HepG2 (cell line): ENCODE results near the gene PRKCE. TPM values are rescaled to one million over a fixed set of nuclear protein-coding genes. Genes with fewer than 3 reads are reported as not detected.

Experiments used
- ATAC-seq: fragments of 200-7000 bp; cut with Tn5 transposase; 3 replicates; pipeline ENCODE4 v1.9.1; 2020; ENCODE audit warnings: mild to moderate bottlenecking, moderate library complexity
- Bru-seq: library from RNA; stranded (reverse); fragments of 400-500 nt; gene quantifications from one replicate; lab custom pipeline; 2021; lab: Mats Ljungman, UMichigan
- BruChase-seq, 2 experiments: library from RNA; stranded (reverse); fragments of 400-500 nt; gene quantifications; one replicate each; lab custom pipeline; 2021; lab: Mats Ljungman, UMichigan
- BruUV-seq: library from RNA; stranded (reverse); fragments of 400-500 nt; replicated peaks from 2 replicates; lab custom pipeline; 2021; lab: Mats Ljungman, UMichigan
- CTCF ChIA-PET: fragments of 300-600 bp; formaldehyde crosslinking; extraction: SDS; loops from one replicate; lab custom pipeline; 2021; ENCODE audit warnings: low total read pairs, inconsistent platforms, low intra/inter-chr PET ratio; lab: Yijun Ruan, JAX
- POLR2A ChIA-PET: fragments of 350-600 bp; sonication (Branson Sonifier 250); formaldehyde crosslinking; loops from one replicate; lab custom pipeline; 2020; ENCODE audit warnings: antibody characterized with exemption, inconsistent platforms; lab: Yijun Ruan, JAX
- DNase-seq: peaks from one replicate; pipeline ENCODE4 v3.0.0-alpha.2; 2015; ENCODE audit warnings: low spot score
- FAIRE-seq: peaks from 3 replicates; lab custom pipeline; 2011; peaks lifted over from hg19 to GRCh38; lab: Jason Lieb, UNC
- H2AFZ ChIP-seq: one replicate; pipeline ENCODE4 v1.6.1; 2011; ENCODE audit warnings: low read length, inconsistent platforms
- H3K27ac ChIP-seq: fragments of 300-600 bp; 3 replicates; pipeline ENCODE4 v1.8.0; 2011; ENCODE audit warnings: mixed run types, mild to moderate bottlenecking, mixed read lengths, low read length, inconsistent platforms; ENCODE audit not compliant: insufficient read depth; ENCODE audit errors: extremely low read length
- H3K27me3 ChIP-seq, 2 experiments: fragments of 200-600 bp in 1 of 2; 2 replicates in 1 of 2; 3 replicates in 1 of 2; pipeline versions ENCODE4 v1.6.0 to v1.8.0; 2011; ENCODE audit warnings: low read length in 2 of 2, mild to moderate bottlenecking in 2 of 2, moderate library complexity in 2 of 2, inconsistent platforms in 1 of 2; ENCODE audit not compliant: insufficient read depth in 2 of 2, control insufficient read depth in 1 of 2
- H3K36me3 ChIP-seq, 2 experiments: fragments of 200-600 bp in 1 of 2; replicated peaks in 1 of 2; 2 replicates in 1 of 2; 3 replicates in 1 of 2; pipeline versions ENCODE4 v1.5.1 to v1.8.0; 2011; ENCODE audit warnings: low read length in 2 of 2, inconsistent platforms in 1 of 2; ENCODE audit not compliant: insufficient read depth in 2 of 2, control insufficient read depth in 1 of 2
- H3K4me1 ChIP-seq: 2 replicates; pipeline ENCODE4 v1.5.1; 2012; ENCODE audit warnings: low read length, inconsistent platforms; ENCODE audit not compliant: insufficient read depth
- H3K4me2 ChIP-seq: 2 replicates; pipeline ENCODE4 v1.6.0; 2011; ENCODE audit warnings: low read depth, low read length, inconsistent platforms
- H3K4me3 ChIP-seq, 3 experiments: fragments of 200-600 bp in 1 of 3; sonication (generic), shearing (Covaris generic) in 1 of 3; replicated peaks in 1 of 3; 2 replicates each; pipeline ENCODE4 v1.5.1; 2011 to 2016; ENCODE audit warnings: low read length in 3 of 3, inconsistent platforms in 2 of 3, low read depth in 2 of 3, mild to moderate bottlenecking in 2 of 3, control low read depth in 1 of 3, mixed read lengths in 1 of 3; ENCODE audit not compliant: insufficient read depth in 1 of 3
- H3K79me2 ChIP-seq: one replicate; pipeline ENCODE4 v1.6.1; 2011; ENCODE audit warnings: low read length, inconsistent platforms; ENCODE audit not compliant: insufficient read depth
- H3K9ac ChIP-seq: 2 replicates; pipeline ENCODE4 v1.6.0; 2011; ENCODE audit warnings: mild to moderate bottlenecking, low read depth, low read length, inconsistent platforms; ENCODE audit not compliant: insufficient read depth
- H3K9me3 ChIP-seq: 2 replicates; pipeline ENCODE4 v1.5.1; 2012; ENCODE audit warnings: mild to moderate bottlenecking, low read length
- H4K20me1 ChIP-seq: 2 replicates; pipeline ENCODE4 v1.6.0; 2011; ENCODE audit warnings: inconsistent platforms, mild to moderate bottlenecking, low read length, moderate library complexity; ENCODE audit not compliant: insufficient read depth
- DR1 ChIP-seq: sonication (generic); formaldehyde crosslinking; IDR thresholded peaks from 2 replicates; pipeline ENCODE4 v1.8.0; 2021; ENCODE audit warnings: mild to moderate bottlenecking, missing genetic modification reagents, inconsistent platforms
- KDM2A ChIP-seq: sonication (generic); formaldehyde crosslinking; IDR thresholded peaks from 2 replicates; pipeline ENCODE4 v1.4.0; 2020; ENCODE audit warnings: low read depth, missing genetic modification reagents, borderline replicate concordance
- MEIS1 ChIP-seq: sonication (generic); formaldehyde crosslinking; IDR thresholded peaks from 2 replicates; pipeline ENCODE4 v1.9.0; 2021; ENCODE audit warnings: mild to moderate bottlenecking, missing genetic modification reagents, moderate library complexity, borderline replicate concordance
- POGK ChIP-seq: sonication (generic); formaldehyde crosslinking; conservative IDR thresholded peaks from 2 replicates; pipeline ENCODE4 v1.8.0; 2022; ENCODE audit warnings: mild to moderate bottlenecking, moderate library complexity, missing genetic modification reagents
- RBFOX2 ChIP-seq: fragments of 200-400 bp; formaldehyde crosslinking; IDR thresholded peaks from 2 replicates; pipeline ENCODE4 v1.6.1; 2017; ENCODE audit warnings: low read depth, mild to moderate bottlenecking, low read length
- RFX5 ChIP-seq: IDR thresholded peaks from 2 replicates; pipeline ENCODE4 v1.6.1; 2011; ENCODE audit warnings: low read depth, low read length, improper control_type of control experiment
- SALL2 ChIP-seq: sonication (generic); formaldehyde crosslinking; IDR thresholded peaks from 2 replicates; pipeline ENCODE4 v1.8.1; 2023; ENCODE audit warnings: mild to moderate bottlenecking, missing genetic modification reagents, inconsistent platforms
- ZNF281 ChIP-seq: sonication (generic); formaldehyde crosslinking; IDR thresholded peaks from 2 replicates; pipeline ENCODE4 v1.4.0; 2020; ENCODE audit warnings: missing genetic modification reagents, borderline replicate concordance
- ZNF33A ChIP-seq: sonication (generic); formaldehyde crosslinking; IDR thresholded peaks from 2 replicates; pipeline ENCODE4 v1.5.1; 2020; ENCODE audit warnings: missing genetic modification reagents, mild to moderate bottlenecking, moderate library complexity, borderline replicate concordance
- ZNF776 ChIP-seq: sonication (generic); formaldehyde crosslinking; IDR thresholded peaks from 2 replicates; pipeline ENCODE4 v1.4.0; 2020; ENCODE audit warnings: mild to moderate bottlenecking, missing genetic modification reagents
- WGBS: methylation state at CpG from one replicate; pipeline ENCODE4 v1.1.6; 2017; ENCODE audit warnings: low lambda C conversion rate; 5-methylcytosine and 5-hydroxymethylcytosine counted together
- in situ Hi-C: cut with HindIII; loops from 2 replicates; pipeline ENCODE4 v1.10.0; 2017; ENCODE audit warnings: low pct_unique_long_range_greater_than_20kb; ENCODE audit not compliant: extremely low pct_ligation_motif_present
- intact Hi-C: fragments of 100-400 bp; cut with micrococcal nuclease; formaldehyde crosslinking; loops from one replicate; pipeline ENCODE4 v1.10.0; 2022; ENCODE audit not compliant: unreplicated experiment
- long read RNA-seq, 2 experiments: library from RNA in 1 of 2; library from polyadenylated mRNA in 1 of 2; stranded (forward) in 1 of 2; unstranded in 1 of 2; transcript quantifications; one replicate each; pipeline ENCODE4 v2.0.0, GENCODE V29; 2019 to 2022
- polyA minus RNA-seq, 3 experiments: library from RNA; depleted of rRNA, polyadenylated mRNA; stranded (reverse); fragments of >200 nt; gene quantifications; 2 replicates each; pipeline ENCODE4 v1.2.3, GENCODE V29; 2011; ENCODE audit warnings: low replicate concordance in 1 of 3
- polyA plus RNA-seq, 8 experiments: library from polyadenylated mRNA; depleted of rRNA in 3 of 8; stranded (reverse) in 7 of 8; unstranded in 1 of 8; fragments of >200 nt; fragmentation: Illumina TruSeq in 4 of 8; extraction: Trizol in 4 of 8; gene quantifications; 2 replicates each; pipeline versions ENCODE4 v1.2.1 to v1.2.3, GENCODE V29; 2011 to 2016; ENCODE audit warnings: low read depth in 4 of 8, missing spikeins in 1 of 8, mixed read lengths in 1 of 8; ENCODE audit not compliant: insufficient read depth in 1 of 8
- total RNA-seq, 5 experiments: library from RNA; depleted of rRNA; stranded (reverse); fragments of >200 nt; fragmentation: Illumina TruSeq; extraction: Trizol; gene quantifications; 2 replicates each; pipeline ENCODE4 v1.2.3, GENCODE V29; 2016; ENCODE audit warnings: low read depth in 1 of 5
- TF ChIP-seq, protein P1 (sequence below): sonication (generic); formaldehyde crosslinking; IDR thresholded peaks from 2 replicates; pipeline ENCODE4 v1.4.0; 2020; ENCODE audit warnings: mild to moderate bottlenecking, missing genetic modification reagents

The PRKCE gene
- total RNA-seq (2016; rRNA removed; fragmentation: Illumina TruSeq; extraction: Trizol), result 3.9 and 4.0 TPM in 2 replicates
- total RNA-seq (2016; cell fraction: cytosol; rRNA removed; fragmentation: Illumina TruSeq; extraction: Trizol; ENCODE audit: low read depth), result 5.8 and 6.3 TPM in 2 replicates
- total RNA-seq (2016; cell fraction: insoluble cytoplasmic fraction; rRNA removed; fragmentation: Illumina TruSeq; extraction: Trizol), result 2.5 and 3.7 TPM in 2 replicates
- 2.8 and 4.3 TPM in 2 replicates for total RNA-seq (2016; cell fraction: membrane; rRNA removed; fragmentation: Illumina TruSeq; extraction: Trizol)
- total RNA-seq (2016; cell fraction: nucleus; rRNA removed; fragmentation: Illumina TruSeq; extraction: Trizol), result 9.8 and 10.1 TPM in 2 replicates
- 1.0 and 1.6 TPM in 2 replicates for polyA plus RNA-seq (2011; rRNA removed)
- polyA plus RNA-seq (2011; cell fraction: cytosol; rRNA removed), result 0.99 and 1.2 TPM in 2 replicates
- polyA plus RNA-seq (2011; cell fraction: nucleus; rRNA removed), result 2.2 and 2.6 TPM in 2 replicates
- polyA plus RNA-seq (2012), result 0.34 and 0.72 TPM in 2 replicates
- 1.2 and 1.6 TPM in 2 replicates for polyA plus RNA-seq (2016; cell fraction: cytosol; fragmentation: Illumina TruSeq; extraction: Trizol; ENCODE audit: low read depth)
- polyA plus RNA-seq (2016; cell fraction: insoluble cytoplasmic fraction; fragmentation: Illumina TruSeq; extraction: Trizol; ENCODE audit: low read depth), result 2.3 and 2.6 TPM in 2 replicates
- 1.1 and 1.8 TPM in 2 replicates for polyA plus RNA-seq (2016; cell fraction: membrane; fragmentation: Illumina TruSeq; extraction: Trizol; ENCODE audit: low read depth)
- 3.1 and 4.0 TPM in 2 replicates for polyA plus RNA-seq (2016; cell fraction: nucleus; fragmentation: Illumina TruSeq; extraction: Trizol; ENCODE audit: insufficient read depth, low read depth)
- 5.2 and 64.1 TPM in 2 replicates for polyA minus RNA-seq (2011; rRNA and poly(A)+ RNA removed; ENCODE audit: low replicate concordance)
- 3.1 and 3.9 TPM in 2 replicates for polyA minus RNA-seq (2011; cell fraction: cytosol; rRNA and poly(A)+ RNA removed)
- polyA minus RNA-seq (2011; cell fraction: nucleus; rRNA and poly(A)+ RNA removed), result 16.6 and 18.0 TPM in 2 replicates
- percentile 49 among the genes with signal in this experiment for Bru-seq, nascent RNA
- BruChase-seq, experiment 1, labeled RNA remaining after a 6-hour chase, result percentile 48 among the genes with signal in this experiment
- BruChase-seq, experiment 2, labeled RNA remaining after a 2-hour chase, result percentile 49 among the genes with signal in this experiment
- long read RNA-seq, experiment 1, partial matches to known transcripts, result 0 of 2 reads
- long read RNA-seq, experiment 1, other reads (novel, unspliced or antisense), result 2 of 2 reads
- long read RNA-seq, experiment 2, partial matches to known transcripts, result 0 of 4 reads
- long read RNA-seq, experiment 2, other reads (novel, unspliced or antisense), result 4 of 4 reads

DNA sequence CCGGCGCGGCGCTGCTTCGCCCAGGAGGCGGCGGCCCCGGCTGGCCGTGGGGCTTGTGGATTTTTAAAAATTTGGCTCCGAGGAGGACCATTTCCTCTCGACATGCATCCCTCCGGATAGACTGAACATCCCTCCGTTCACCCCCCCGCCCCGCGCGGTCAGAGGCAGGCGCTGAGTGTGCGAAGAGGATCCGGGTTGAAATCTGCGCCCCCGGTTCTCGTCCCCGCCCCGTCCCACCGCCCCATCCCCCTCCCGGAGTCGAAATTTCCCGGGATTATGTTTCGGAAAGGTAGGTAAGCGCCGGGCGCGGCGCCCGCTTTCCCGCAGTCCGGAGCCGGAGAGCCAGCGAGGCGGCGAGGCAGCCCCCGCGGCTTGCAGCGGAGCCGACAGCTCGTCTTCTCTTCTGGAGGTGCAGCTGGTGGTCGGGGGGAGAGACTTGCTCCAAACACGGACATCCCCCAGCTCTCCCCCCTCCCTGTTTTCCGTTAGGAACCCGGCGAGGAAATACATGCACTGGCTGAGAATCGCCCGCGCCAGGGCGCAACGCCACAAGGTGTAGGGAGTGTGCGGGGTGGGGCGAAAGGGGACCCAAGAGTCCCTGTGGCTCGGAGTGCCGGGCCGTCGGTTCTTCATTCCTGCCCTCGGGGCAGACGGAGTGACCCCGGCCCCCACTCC is at the start of gene PRKCE:
Gene PRKCE, plus strand, starts transcription at position 261 of the 675 bp plus-strand sequence.
- WGBS, result 2% methylated on average over 45 of the region's 66 CpGs
- TF ChIP-seq, protein P1, sequence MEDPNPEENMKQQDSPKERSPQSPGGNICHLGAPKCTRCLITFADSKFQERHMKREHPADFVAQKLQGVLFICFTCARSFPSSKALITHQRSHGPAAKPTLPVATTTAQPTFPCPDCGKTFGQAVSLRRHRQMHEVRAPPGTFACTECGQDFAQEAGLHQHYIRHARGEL, result 0 out of 2 replicates have a peak, but pooled peaks have one; percentile 40
- TF ChIP-seq POGK (CRISPR knock-in tag), result 0 out of 2 replicates have a peak, but pooled peaks have one; percentile 32
- 0 out of 2 replicates have a peak, but pooled peaks have one; percentile 6 for TF ChIP-seq DR1 (CRISPR knock-in tag)
- TF ChIP-seq RFX5, result no peak
- no peak for TF ChIP-seq ZNF33A
- peak; percentile 25; the same call in 1 of the 2 replicates for TF ChIP-seq ZNF281 (CRISPR knock-in tag)
- TF ChIP-seq MEIS1, result 0 out of 2 replicates have a peak, but pooled peaks have one; percentile 9
- TF ChIP-seq KDM2A (CRISPR knock-in tag), result 0 out of 2 replicates have a peak, but pooled peaks have one; percentile 33
- TF ChIP-seq ZNF776 (CRISPR knock-in tag), result peak; percentile 54; the same call in 1 of the 2 replicates
- TF ChIP-seq SALL2 (CRISPR knock-in tag), result 0 out of 2 replicates have a peak, but pooled peaks have one; percentile 2
- TF ChIP-seq RBFOX2, result no peak

More for the DNA sequence above, at the start of gene PRKCE:
- peaks cover 0 to 15% of the 10 kb centered on the region in 2 experiments; a peak in 2 of 5 replicates for H3K27me3 ChIP-seq
- peak within 1 kb of the TSS; percentile 94 for H3K4me2 ChIP-seq
- no peaks in the 10 kb centered on the region for H3K36me3 ChIP-seq
- peak within 1 kb of the TSS; percentile 80 to 89 (median 82) for H3K4me3 ChIP-seq
- H3K9me3 ChIP-seq, result no peaks in the 10 kb centered on the region
- peaks cover 42% of the 10 kb centered on the region for H3K4me1 ChIP-seq
- peak within 1 kb of the TSS; percentile 57 for H3K27ac ChIP-seq
- peak within 1 kb of the TSS; percentile 50 for H3K9ac ChIP-seq
- H4K20me1 ChIP-seq, result no peaks in the 10 kb centered on the region
- ATAC-seq, result peak; percentile 28
- no peak within 1 kb of the TSS for H2AFZ ChIP-seq
- no peak for DNase-seq
- FAIRE-seq, result no peak
- H3K79me2 ChIP-seq, result no peaks in the 10 kb centered on the region
- ChIA-PET POLR2A (interaction anchor here (0.6 kb wide), 1 partner anchor 27 kb away, joined by 3 read pairs; no protein-coding TSS in a partner anchor), CTCF (interaction anchor here (1.6 kb wide), 1 partner anchor 127 kb away, joined by 5 read pairs; no protein-coding TSS in a partner anchor)
- no TSS peak for BruUV-seq
- intact Hi-C loops (loop anchor here (2.0 kb wide), 1 partner anchor 643 kb away; no protein-coding TSS in a partner anchor), in situ Hi-C loops (no loop called here)
